ENCODE results near the gene CACNA2D3. TPM values are rescaled to one million over a fixed set of nuclear protein-coding genes. Genes with fewer than 3 reads are reported as not detected.

CACNA2D3 gene
- polyA plus RNA-seq, 2 of the 4 experiments (the other 2 are of a cell fraction), result 0.04 to 0.05 TPM

DNA sequence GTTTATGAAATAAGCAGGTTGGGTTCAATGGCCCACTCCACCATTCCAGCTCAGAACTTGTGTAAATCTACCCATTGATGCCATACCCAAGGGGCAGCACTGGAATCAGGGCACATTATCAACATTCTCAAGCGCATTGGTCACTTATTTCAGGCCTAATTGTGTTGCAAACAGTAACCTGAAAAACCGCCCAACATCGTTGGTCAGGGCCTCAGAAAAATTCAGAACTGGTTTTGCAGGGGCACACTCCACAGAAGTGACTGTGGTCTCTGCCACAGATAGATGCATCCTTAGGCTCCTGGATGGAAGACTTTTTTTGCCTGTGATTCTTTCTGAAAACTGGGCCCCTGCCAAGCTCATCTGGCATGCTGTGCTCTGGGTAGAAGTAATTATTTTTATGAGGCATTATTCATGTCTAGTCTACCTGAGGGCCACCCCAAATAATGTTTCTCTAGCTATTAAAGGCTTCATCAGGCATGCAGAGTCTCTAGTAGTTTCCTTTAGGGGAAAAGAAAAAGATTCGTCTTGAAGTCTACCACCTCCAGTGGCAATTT is 827.2 kb downstream of the CACNA2D3 start:
- ATAC-seq, result no peak
- H3K27ac ChIP-seq, result no peak overlapping the region
- ChIA-PET CTCF (no interaction called here), POLR2A (no interaction called here)
- no peaks in the 10 kb centered on the region for H3K9me3 ChIP-seq
- no peak for DNase-seq (ENCODE audit: low read depth in 1 of 2, low spot score in 1 of 2)
- no peak overlapping the region for H3K4me2 ChIP-seq
- TF ChIP-seq GATA3 (IDR thresholded peaks at IDR 0.05; ENCODE audit: borderline replicate concordance) (no peak), RNF2 (IDR thresholded peaks at IDR 0.05; ENCODE audit: borderline replicate concordance, low read depth) (no peak), CEBPB (IDR thresholded peaks at IDR 0.05) (no peak), POLR2A (IDR thresholded peaks at IDR 0.05; ENCODE audit: low read length) (no peak), EHF (CRISPR knock-in tag; IDR thresholded peaks at IDR 0.05) (no peak)
- no peak for FAIRE-seq
- H3K4me3 ChIP-seq, result no peak overlapping the region
- H3K4me1 ChIP-seq, result no peaks in the 10 kb centered on the region
- WGBS (ENCODE audit: missing lambda C conversion rate), result 33% methylated on average over 3 of the region's 4 CpGs

DNA sequence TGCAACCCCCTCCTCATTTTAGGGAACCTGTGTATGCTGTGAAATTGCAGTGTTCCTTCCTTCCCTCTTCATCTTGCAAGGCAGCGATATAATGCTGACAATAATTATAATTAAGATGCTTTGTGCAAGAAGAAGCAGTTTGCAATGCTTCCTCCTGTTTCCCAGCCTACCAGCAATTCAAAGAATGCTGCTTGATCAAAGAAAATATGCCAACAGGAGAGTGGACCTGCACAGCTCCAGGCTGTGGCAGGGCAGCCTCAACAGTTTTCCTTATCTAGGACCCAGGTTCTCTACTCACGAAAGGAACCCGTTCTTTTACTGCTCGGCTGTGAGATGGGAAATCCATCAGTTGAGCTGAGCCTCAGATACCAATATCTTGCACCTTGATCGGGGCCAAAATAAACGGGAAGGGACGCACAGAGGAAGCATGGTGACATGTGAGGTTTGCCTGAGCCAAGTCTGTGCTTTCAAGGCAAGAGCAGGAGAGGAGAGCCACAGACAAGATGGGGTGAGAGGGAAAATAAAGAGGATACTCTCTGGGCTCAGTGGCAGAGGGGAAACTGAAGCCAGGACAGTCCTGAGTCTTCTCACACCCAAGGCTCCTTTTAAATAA is 828.1 kb downstream of the CACNA2D3 start:
- H3K4me3 ChIP-seq, result no peak overlapping the region
- FAIRE-seq, result no peak
- no peak overlapping the region for H3K27ac ChIP-seq
- no peaks in the 10 kb centered on the region for H3K9me3 ChIP-seq
- no peak overlapping the region for H3K4me2 ChIP-seq
- ChIA-PET POLR2A (no interaction called here), CTCF (no interaction called here)
- no peak for ATAC-seq
- TF ChIP-seq MYC (IDR thresholded peaks at IDR 0.05; ENCODE audit: borderline replicate concordance, low read length) (no peak), MAFK (IDR thresholded peaks at IDR 0.05; ENCODE audit: partially characterized antibody) (no peak), NR3C1 (IDR thresholded peaks at IDR 0.05) (no peak), TP53 (CRISPR knock-in tag; IDR thresholded peaks at IDR 0.05) (no peak), BCL3 (IDR thresholded peaks at IDR 0.05) (no peak), ZSCAN20 (CRISPR knock-in tag; IDR thresholded peaks at IDR 0.05) (no peak), RARB (CRISPR knock-in tag; IDR thresholded peaks at IDR 0.05) (no peak), ESRRA (IDR thresholded peaks at IDR 0.05; ENCODE audit: borderline replicate concordance, low read length) (no peak)
- 11% methylated on average over 7 of the region's 7 CpGs for WGBS (ENCODE audit: missing lambda C conversion rate)
- DNase-seq (ENCODE audit: low read depth in 1 of 2, low spot score in 1 of 2), result no peak
- no peaks in the 10 kb centered on the region for H3K4me1 ChIP-seq

DNA sequence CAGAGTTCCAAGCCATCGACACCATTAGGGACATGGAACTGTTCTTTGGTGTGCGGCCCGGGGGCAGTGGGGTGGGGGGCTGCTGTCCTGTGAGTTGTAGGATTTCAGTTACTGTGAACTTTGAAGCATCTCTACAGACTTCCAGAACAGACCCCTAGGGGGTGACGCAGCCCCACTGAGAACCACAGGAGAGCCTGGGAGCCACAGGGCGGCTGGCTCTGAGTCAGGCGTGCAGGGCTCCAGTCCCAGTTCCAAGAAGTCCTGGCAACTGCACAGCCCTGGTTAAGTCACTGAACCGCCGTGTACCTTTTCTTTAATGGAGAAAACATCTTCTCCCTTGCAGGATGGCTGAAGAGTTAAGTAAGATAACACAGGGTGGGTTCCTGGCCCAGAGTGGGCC is 829.1 kb downstream of the CACNA2D3 start:
- WGBS (ENCODE audit: missing lambda C conversion rate), result 38% methylated on average over 7 of the region's 8 CpGs
- Histone ChIP-seq H3K4me1 (no peaks in the 10 kb centered on the region), H3K4me2 (no peak overlapping the region), H3K27ac (no peak overlapping the region), H3K9me3 (no peaks in the 10 kb centered on the region), H3K4me3 (no peak overlapping the region)
- POLR2A ChIA-PET, result no interaction called here
- ATAC-seq, result peak; percentile 43 to 57; a peak in 4 of 6 replicates
- no peak for FAIRE-seq
- TF ChIP-seq RAD21 (conservative IDR thresholded peaks at IDR 0.05 in 1 of 2, IDR thresholded peaks at IDR 0.05 in 1 of 2) (0 out of 5 replicates have a peak, but pooled peaks have one; percentile 13 to 24), ZC3H11A (IDR thresholded peaks at IDR 0.05) (no peak)
- DNase-seq (ENCODE audit: low read depth in 1 of 2, low spot score in 1 of 2), result peak in 1 of 2 experiments; percentile 3
- CTCF ChIA-PET, result no interaction called here

GRCh38 chr3:54954022-54954421 is 831.7 kb downstream of the CACNA2D3 start:
- ATAC-seq (no peak; a peak in 1 of 6 replicates), DNase-seq (ENCODE audit: low read depth in 1 of 2, low spot score in 1 of 2) (peak in 1 of 2 experiments; percentile 3), FAIRE-seq (no peak)
- Histone ChIP-seq H3K4me1 (no peaks in the 10 kb centered on the region), H3K4me2 (no peak overlapping the region), H3K27ac (0 out of 6 replicates have a peak overlapping the region, but pooled peaks of 1 of the 2 experiments have one; percentile 42), H3K4me3 (no peak overlapping the region), H3K9me3 (no peaks in the 10 kb centered on the region)
- ChIA-PET CTCF (no interaction called here), POLR2A (no interaction called here)
- TF ChIP-seq HEYL (CRISPR knock-in tag; IDR thresholded peaks at IDR 0.05) (no peak), CHD2 (IDR thresholded peaks at IDR 0.05; ENCODE audit: low read length, partially characterized antibody) (no peak), HOXB5 (CRISPR knock-in tag; IDR thresholded peaks at IDR 0.05) (no peak), RNF2 (IDR thresholded peaks at IDR 0.05; ENCODE audit: borderline replicate concordance, low read depth) (no peak), POLR2AphosphoS2 (conservative IDR thresholded peaks at IDR 0.05; ENCODE audit: low read length) (no peak), ESRRA (IDR thresholded peaks at IDR 0.05; ENCODE audit: borderline replicate concordance, low read length) (no peak), TP53 (CRISPR knock-in tag; IDR thresholded peaks at IDR 0.05) (no peak), KDM1A (IDR thresholded peaks at IDR 0.05; ENCODE audit: low read depth) (no peak), FOXS1 (CRISPR knock-in tag; IDR thresholded peaks at IDR 0.05) (no peak), JUNB (IDR thresholded peaks at IDR 0.05) (no peak), MAZ (IDR thresholded peaks at IDR 0.05; ENCODE audit: borderline replicate concordance, low read depth, low read length) (no peak)
- 0% methylated on average over 1 of the region's 5 CpGs for WGBS (ENCODE audit: missing lambda C conversion rate)

All from A549 (cell line).